Body of pancreas (tissue), 4 donors: ENCODE measurements around the gene DYRK1A. TPM values are rescaled to one million over a fixed set of nuclear protein-coding genes. Genes with fewer than 3 reads are reported as not detected.
"Not testable (repeated sequence)": the region's sequence is repeated elsewhere in the genome, so short reads cannot be mapped to it uniquely, and the experiment has no call there.

Source experiments
- ATAC-seq: fragments of 150-250 bp; one replicate; pipeline ENCODE4 v1.9.1; 2016
- DNase-seq, 4 donors: peaks; one replicate each; pipeline ENCODE4 v3.0.0-alpha.2; 2019
- H3K27ac ChIP-seq, 4 donors: fragments of 200-600 bp; sonication (generic); 1 replicate in 3 of 4; 2 replicates in 1 of 4; pipeline versions ENCODE4 v1.5.1 to v1.6.1; 2016 to 2019; ENCODE audit warnings: mild to moderate bottlenecking in 1 of 4, mixed read lengths in 1 of 4, moderate library complexity in 1 of 4
- H3K27me3 ChIP-seq, 2 donors: fragments of 200-600 bp; sonication (generic); one replicate each; pipeline ENCODE4 v1.6.0; 2016; ENCODE audit warnings: mild to moderate bottlenecking in 1 of 2
- H3K36me3 ChIP-seq, 2 donors: fragments of 200-600 bp; sonication (generic); replicated peaks in 1 of 2; 2 replicates each; pipeline ENCODE4 v1.5.1; 2016; ENCODE audit warnings: low read depth in 2 of 2; ENCODE audit not compliant: insufficient read depth in 1 of 2
- H3K4me1 ChIP-seq: fragments of 200-600 bp; sonication (generic); one replicate; pipeline ENCODE4 v1.6.0; 2016
- H3K4me3 ChIP-seq, 2 donors: fragments of 200-600 bp; sonication (generic); 1 replicate in 1 of 2; 2 replicates in 1 of 2; pipeline ENCODE4 v1.5.1; 2016 to 2019
- H3K9me3 ChIP-seq, 3 donors: fragments of 200-600 bp; sonication (generic); 1 replicate in 2 of 3; 2 replicates in 1 of 3; pipeline ENCODE4 v1.5.1; 2016
- POLR2A ChIP-seq, 3 donors: fragments of 450-650 bp; IDR thresholded peaks; one replicate each; pipeline ENCODE4 v1.6.1; 2016; ENCODE audit warnings: antibody characterized with exemption in 3 of 3, mild to moderate bottlenecking in 2 of 3
- WGBS, 2 donors: methylation state at CpG; one replicate each; pipeline ENCODE4 v1.1.5; 2017; 5-methylcytosine and 5-hydroxymethylcytosine counted together
- intact Hi-C: fragments of 100-400 bp; cut with DNase I; formaldehyde crosslinking; loops from one replicate; pipeline ENCODE4 v1.15.1; 2023
- total RNA-seq, 2 donors: library from RNA; depleted of rRNA; stranded (reverse); fragments of >200 nt; gene quantifications; one replicate each; pipeline ENCODE4 v1.1.0, GENCODE V29; 2016
- TF ChIP-seq, protein P1 (sequence below), 7 experiments: fragments of 450-650 bp in 4 of 7; fragments of 200-600 bp in 3 of 7; sonication (generic) in 3 of 7; IDR thresholded peaks; one replicate each; pipeline ENCODE4 v1.5.1; 2016 to 2019; ENCODE audit warnings: antibody characterized with exemption in 7 of 7

Gene DYRK1A
- total RNA-seq = 10 to 100 TPM; 42.5 to 44.1 TPM

DNA sequence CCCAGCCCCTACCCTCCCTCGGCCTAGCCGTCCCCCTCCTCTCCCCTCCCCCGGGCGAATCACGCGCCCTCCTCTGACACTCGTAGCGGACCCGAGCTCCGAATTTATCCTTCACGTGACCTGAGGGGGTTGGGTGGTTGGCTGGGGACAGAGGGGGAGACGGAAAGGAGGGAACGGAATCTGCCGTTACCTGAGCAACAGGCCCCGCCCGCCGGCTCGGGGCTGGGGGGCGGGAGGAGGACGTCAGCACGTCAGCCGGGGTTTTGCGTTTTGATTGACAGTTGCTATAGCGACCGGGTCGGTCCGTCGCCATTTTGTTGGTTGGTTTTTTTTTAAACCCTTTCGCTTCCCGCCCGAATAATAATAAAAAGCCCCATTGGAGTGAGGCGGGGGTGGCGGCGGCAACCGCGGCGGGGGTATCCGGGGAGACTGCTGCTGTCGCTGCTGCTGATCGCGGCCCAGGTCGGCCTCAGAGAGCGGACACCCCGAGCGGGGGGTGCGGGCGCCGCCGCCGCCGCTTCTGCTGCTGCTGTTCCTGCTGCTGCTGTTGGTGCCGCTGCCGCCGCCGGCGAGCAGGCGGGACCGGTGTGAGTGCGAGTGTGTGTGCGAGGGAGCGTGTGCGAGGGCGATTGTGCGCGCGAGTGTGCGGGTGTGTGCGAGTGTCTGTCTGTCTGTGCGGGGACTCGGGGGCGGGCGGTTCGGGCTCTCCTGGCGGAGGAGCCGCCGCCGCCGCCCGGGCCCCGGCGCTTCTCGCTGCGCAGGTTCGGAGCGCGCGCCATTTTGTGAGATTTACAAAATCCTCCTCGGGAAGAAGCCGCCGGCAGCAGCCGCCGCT lies at the start of gene DYRK1A:
Gene DYRK1A, plus strand, starts transcription at position 292 of the 835 bp plus-strand sequence. CDS start 53,602 bp downstream, outside the sequence.
- ATAC-seq (peak; percentile 85), DNase-seq (peak; percentile 98 to 99 (median 98))
- no peaks in the 10 kb centered on the region for H3K9me3 ChIP-seq
- 1% methylated on average over 73 of the region's 92 CpGs; no CpG with 5 or more reads in 1 of the 2 donors for WGBS, 2 donors
- H3K36me3 ChIP-seq = no peaks in the 10 kb centered on the region
- H3K27ac ChIP-seq = peak within 1 kb of the TSS; percentile 99 to 100 (median 100)
- TF ChIP-seq, protein P1, sequence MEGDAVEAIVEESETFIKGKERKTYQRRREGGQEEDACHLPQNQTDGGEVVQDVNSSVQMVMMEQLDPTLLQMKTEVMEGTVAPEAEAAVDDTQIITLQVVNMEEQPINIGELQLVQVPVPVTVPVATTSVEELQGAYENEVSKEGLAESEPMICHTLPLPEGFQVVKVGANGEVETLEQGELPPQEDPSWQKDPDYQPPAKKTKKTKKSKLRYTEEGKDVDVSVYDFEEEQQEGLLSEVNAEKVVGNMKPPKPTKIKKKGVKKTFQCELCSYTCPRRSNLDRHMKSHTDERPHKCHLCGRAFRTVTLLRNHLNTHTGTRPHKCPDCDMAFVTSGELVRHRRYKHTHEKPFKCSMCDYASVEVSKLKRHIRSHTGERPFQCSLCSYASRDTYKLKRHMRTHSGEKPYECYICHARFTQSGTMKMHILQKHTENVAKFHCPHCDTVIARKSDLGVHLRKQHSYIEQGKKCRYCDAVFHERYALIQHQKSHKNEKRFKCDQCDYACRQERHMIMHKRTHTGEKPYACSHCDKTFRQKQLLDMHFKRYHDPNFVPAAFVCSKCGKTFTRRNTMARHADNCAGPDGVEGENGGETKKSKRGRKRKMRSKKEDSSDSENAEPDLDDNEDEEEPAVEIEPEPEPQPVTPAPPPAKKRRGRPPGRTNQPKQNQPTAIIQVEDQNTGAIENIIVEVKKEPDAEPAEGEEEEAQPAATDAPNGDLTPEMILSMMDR (IDR thresholded peaks at IDR 0.05) = peak in 1 of 7 experiments; percentile 7
- TF ChIP-seq POLR2A (IDR thresholded peaks at IDR 0.05) = peak; percentile 84 to 93 (median 90)
- H3K4me1 ChIP-seq = peaks cover 39% of the 10 kb centered on the region
- H3K4me3 ChIP-seq = peak within 1 kb of the TSS; percentile 82 to 88
- intact Hi-C loops = no loop called here
- H3K27me3 ChIP-seq = no peaks in the 10 kb centered on the region

DNA sequence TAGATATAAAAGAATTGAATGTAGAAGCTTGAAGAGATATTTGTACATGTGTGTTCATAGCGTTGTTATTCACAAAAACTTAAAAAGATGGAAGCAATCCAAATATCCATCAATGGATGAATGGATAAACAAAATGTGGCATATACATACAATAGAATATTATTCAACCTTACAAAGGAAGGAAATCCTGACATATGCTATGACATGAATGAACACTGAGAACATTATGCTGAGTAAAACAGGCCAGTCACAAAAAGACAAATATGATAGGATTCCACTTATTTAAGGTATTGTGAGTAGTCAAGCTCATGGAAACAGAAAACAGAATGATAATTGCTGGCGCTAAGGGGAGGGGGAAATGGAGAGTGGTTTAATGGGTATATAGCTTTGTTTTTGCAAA lies 47.0 kb upstream of the DYRK1A start:
- no peak for TF ChIP-seq POLR2A (IDR thresholded peaks at IDR 0.05)
- TF ChIP-seq, protein P1 (IDR thresholded peaks at IDR 0.05) = no peak
- 84% methylated on average over 2 of the region's 2 CpGs for WGBS, 2 donors
- Histone ChIP-seq H3K4me1 (no peaks in the 10 kb centered on the region), H3K9me3 (no peaks in the 10 kb centered on the region), H3K27ac (no peak overlapping the region), H3K27me3 (no peaks in the 10 kb centered on the region), H3K4me3 (no peak overlapping the region), H3K36me3 (no peaks in the 10 kb centered on the region)
- intact Hi-C loops = no loop called here
- ATAC-seq (no peak), DNase-seq (no peak)

DNA sequence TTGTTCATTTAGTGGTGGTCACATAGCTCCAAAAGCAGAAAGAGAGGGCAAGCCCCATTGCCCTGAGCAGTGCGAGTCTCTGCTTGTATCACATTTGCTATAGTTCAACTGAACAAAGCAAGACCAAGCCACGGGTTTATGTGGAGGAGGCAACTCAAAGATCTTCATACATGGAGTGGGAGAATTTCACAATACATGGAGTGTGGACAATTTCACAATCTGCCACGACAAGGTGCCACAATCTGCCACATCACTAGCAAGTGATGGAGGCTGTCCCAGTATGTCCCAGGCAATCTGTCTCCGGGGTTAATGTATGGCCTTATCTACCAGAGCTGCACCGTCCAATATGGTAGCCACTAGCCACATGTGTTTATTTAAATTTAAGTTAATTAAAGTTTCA lies 44.5 kb upstream of the DYRK1A start:
- Histone ChIP-seq H3K9me3 (no peaks in the 10 kb centered on the region), H3K4me3 (no peak overlapping the region), H3K4me1 (no peaks in the 10 kb centered on the region), H3K27me3 (no peaks in the 10 kb centered on the region), H3K36me3 (no peaks in the 10 kb centered on the region), H3K27ac (no peak overlapping the region)
- 64 to 71% methylated on average over 5 of the region's 5 CpGs for WGBS, 2 donors
- intact Hi-C loops = no loop called here
- no peak for DNase-seq
- ATAC-seq = no peak
- TF ChIP-seq POLR2A (IDR thresholded peaks at IDR 0.05) = no peak
- TF ChIP-seq, protein P1 (IDR thresholded peaks at IDR 0.05) = no peak

DNA sequence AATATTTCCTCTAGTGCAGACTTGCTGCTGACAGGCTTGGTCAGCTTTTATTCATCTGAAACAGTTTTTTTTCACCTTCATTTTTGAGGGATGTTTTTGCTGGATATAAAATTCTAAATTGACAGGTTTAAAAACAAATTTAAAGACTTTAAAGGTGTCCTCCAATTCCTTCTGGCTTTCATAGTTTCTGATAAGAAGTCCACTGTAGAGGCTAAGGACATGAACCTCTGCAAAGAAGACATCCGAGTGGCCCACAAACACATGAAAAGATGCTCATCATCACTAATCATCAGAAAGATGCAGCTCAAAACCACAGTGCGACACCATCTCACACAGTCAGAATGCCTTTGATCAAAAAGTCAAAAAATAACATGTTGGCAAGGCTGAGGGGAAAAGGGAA lies 42.0 kb upstream of the DYRK1A start:
- Histone ChIP-seq H3K27ac (no peak overlapping the region), H3K4me3 (no peak overlapping the region), H3K27me3 (no peaks in the 10 kb centered on the region), H3K9me3 (no peaks in the 10 kb centered on the region), H3K4me1 (no peaks in the 10 kb centered on the region), H3K36me3 (no peaks in the 10 kb centered on the region)
- intact Hi-C loops = no loop called here
- no peak for DNase-seq
- no peak for ATAC-seq
- TF ChIP-seq, protein P1 (IDR thresholded peaks at IDR 0.05) = no peak
- 89 to 98% methylated on average over 2 of the region's 2 CpGs for WGBS, 2 donors

DNA sequence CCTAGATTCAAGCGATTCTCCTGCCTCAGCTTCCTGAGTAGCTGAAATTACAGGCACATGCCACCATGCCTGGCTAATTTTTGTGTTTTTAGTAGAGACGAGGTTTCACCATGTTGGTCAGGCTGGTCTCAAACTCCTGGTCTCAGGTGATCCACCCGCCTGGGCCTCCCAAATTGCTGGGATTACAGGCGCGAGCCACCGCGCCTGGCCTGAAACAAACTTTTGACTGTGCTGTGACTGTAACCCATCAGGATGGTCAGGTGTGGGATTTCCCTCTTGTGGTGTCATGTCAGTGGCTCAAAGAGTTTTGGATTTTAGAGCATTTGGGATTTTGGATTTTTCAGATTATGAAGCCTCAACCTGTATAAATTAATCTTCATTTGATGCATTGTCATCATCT lies 38.4 kb upstream of the DYRK1A start:
- 80 to 85% methylated on average over 7 of the region's 7 CpGs for whole genome bisulfite sequencing, 2 donors

More for the DNA sequence above, 38.4 kb upstream of the DYRK1A start:
- H3K4me3 ChIP-seq, intact Hi-C loops, DNase-seq, H3K4me1 ChIP-seq, H3K36me3 ChIP-seq, H3K27me3 ChIP-seq, ATAC-seq, H3K27ac ChIP-seq, H3K9me3 ChIP-seq: not testable (repeated sequence)
